GM23338 (cell line): ENCODE results near the gene MRPS24. TPM values are rescaled to one million over a fixed set of nuclear protein-coding genes. Genes with fewer than 3 reads are reported as not detected.

Source experiments
- ATAC-seq: fragments of 200-7000 bp; cut with Tn5 transposase; 3 replicates; pipeline ENCODE4 v1.9.1; 2020
- DNase-seq: peaks from one replicate; pipeline ENCODE4 v3.0.0-alpha.2; 2015; ENCODE audit warnings: low spot score
- H2AFZ ChIP-seq: fragments of 200-600 bp; sonication (generic); 2 replicates; pipeline ENCODE4 v1.8.0; 2016; ENCODE audit warnings: antibody characterized with exemption, mild to moderate bottlenecking, moderate library complexity
- H3F3A ChIP-seq: fragments of 200-600 bp; sonication (generic); replicated peaks from 2 replicates; pipeline ENCODE4 v1.8.0; 2017; ENCODE audit warnings: antibody characterized with exemption, mixed run types, low read depth
- H3K27ac ChIP-seq: fragments of 200-600 bp; sonication (generic); 2 replicates; pipeline ENCODE4 v1.6.1; 2016; ENCODE audit warnings: low read depth
- H3K27me3 ChIP-seq: fragments of 200-600 bp; sonication (generic); 2 replicates; pipeline ENCODE4 v1.8.0; 2016; ENCODE audit warnings: mild to moderate bottlenecking, mixed run types, moderate library complexity; ENCODE audit not compliant: insufficient read depth
- H3K36me3 ChIP-seq: fragments of 200-600 bp; sonication (generic); 2 replicates; pipeline ENCODE4 v1.8.0; 2016; ENCODE audit warnings: mild to moderate bottlenecking; ENCODE audit not compliant: insufficient read depth
- H3K4me1 ChIP-seq: fragments of 200-600 bp; sonication (generic); 2 replicates; pipeline ENCODE4 v1.8.0; 2016; ENCODE audit warnings: mild to moderate bottlenecking, moderate library complexity; ENCODE audit not compliant: insufficient read depth
- H3K4me2 ChIP-seq: fragments of 200-600 bp; sonication (generic); 2 replicates; pipeline ENCODE4 v1.7.1; 2017; ENCODE audit warnings: mixed run types
- H3K4me3 ChIP-seq: fragments of 200-600 bp; sonication (generic); 2 replicates; pipeline ENCODE4 v1.6.1; 2016; ENCODE audit warnings: mixed run types
- H3K79me2 ChIP-seq: fragments of 200-600 bp; sonication (generic); replicated peaks from 2 replicates; pipeline ENCODE4 v1.8.0; 2017; ENCODE audit warnings: mild to moderate bottlenecking; ENCODE audit not compliant: insufficient read depth
- H3K9me2 ChIP-seq: fragments of 200-600 bp; sonication (generic); 2 replicates; pipeline ENCODE4 v1.8.0; 2017; ENCODE audit not compliant: insufficient read depth
- H4K20me1 ChIP-seq: fragments of 200-600 bp; sonication (generic); replicated peaks from 2 replicates; pipeline ENCODE4 v1.8.0; 2017; ENCODE audit warnings: mild to moderate bottlenecking; ENCODE audit not compliant: insufficient read depth
- H3K27ac Mint-ChIP-seq: 2 replicates; pipeline ENCODE4 v1.8.0; 2020; ENCODE audit warnings: inconsistent platforms, mild to moderate bottlenecking, moderate library complexity, mixed read lengths
- H3K27me3 Mint-ChIP-seq: 3 replicates; pipeline ENCODE4 v1.8.0; 2022; ENCODE audit warnings: low read depth, mild to moderate bottlenecking, moderate library complexity, mixed read lengths, inconsistent platforms; ENCODE audit not compliant: insufficient read depth, poor library complexity
- H3K36me3 Mint-ChIP-seq: 3 replicates; pipeline ENCODE4 v1.8.0; 2021; ENCODE audit warnings: low read depth, mild to moderate bottlenecking, inconsistent platforms, moderate library complexity, mixed read lengths
- H3K4me1 Mint-ChIP-seq: 3 replicates; pipeline ENCODE4 v1.8.0; 2020; ENCODE audit warnings: mild to moderate bottlenecking, inconsistent platforms, mixed read lengths
- H3K4me3 Mint-ChIP-seq: 3 replicates; pipeline ENCODE4 v1.8.0; 2021; ENCODE audit warnings: moderate library complexity, mild to moderate bottlenecking, inconsistent platforms, mixed read lengths
- H3K9me3 Mint-ChIP-seq: 3 replicates; pipeline ENCODE4 v1.8.0; 2020; ENCODE audit warnings: moderate library complexity, mild to moderate bottlenecking, inconsistent platforms, mixed read lengths
- CREB1 ChIP-seq: fragments of 250-450 bp; sonication (Bioruptor Pico); IDR thresholded peaks from 2 replicates; pipeline ENCODE4 v1.5.0; 2020; ENCODE audit warnings: low read depth, mild to moderate bottlenecking, moderate library complexity
- EZH2 ChIP-seq: fragments of 200-600 bp; sonication (generic); IDR thresholded peaks from one replicate; pipeline ENCODE4 v1.8.0; 2017; ENCODE audit warnings: antibody characterized with exemption, mild to moderate bottlenecking, low read depth; ENCODE audit not compliant: unreplicated experiment
- JUNB ChIP-seq: IDR thresholded peaks from one replicate; pipeline ENCODE4 v1.6.1; 2016; ENCODE audit warnings: antibody characterized with exemption; ENCODE audit not compliant: unreplicated experiment
- NANOG ChIP-seq: IDR thresholded peaks from 2 replicates; pipeline ENCODE4 v1.6.1; 2016; ENCODE audit warnings: antibody characterized with exemption, borderline replicate concordance
- POLR2AphosphoS5 ChIP-seq: IDR thresholded peaks from 2 replicates; pipeline ENCODE4 v1.6.1; 2016; ENCODE audit warnings: antibody characterized with exemption, low read depth
- STAT1 ChIP-seq: IDR thresholded peaks from one replicate; pipeline ENCODE4 v1.6.1; 2016; ENCODE audit warnings: antibody characterized with exemption; ENCODE audit not compliant: unreplicated experiment
- ZNF331 ChIP-seq: fragments of 250-450 bp; sonication (Bioruptor Pico); IDR thresholded peaks from 2 replicates; pipeline ENCODE4 v1.5.0; 2020; ENCODE audit warnings: low read depth, mild to moderate bottlenecking, moderate library complexity
- ZNF462 ChIP-seq: fragments of 250-450 bp; sonication (Bioruptor Pico); IDR thresholded peaks from 2 replicates; pipeline ENCODE4 v1.5.0; 2020; ENCODE audit warnings: mild to moderate bottlenecking, moderate library complexity
- polyA plus RNA-seq: library from polyadenylated mRNA; unstranded; fragments of >200 nt; fragmentation: Nextera tagmentation; extraction: Ambion mirVana; gene quantifications from 2 replicates; pipeline ENCODE4 v1.2.1, GENCODE V29; 2016
- total RNA-seq: library from RNA; depleted of rRNA; stranded (reverse); fragments of >200 nt; shearing (Covaris generic); gene quantifications from 2 replicates; pipeline ENCODE4 v1.2.3, GENCODE V29; 2014

MRPS24 gene
- total and polyA plus RNA-seq, 2 experiments from 2014 or later = 82.9 to 152 TPM

- H3K27me3 ChIP-seq = no peaks in the 10 kb centered on the region
- H3K79me2 ChIP-seq = no peaks in the 10 kb centered on the region
- Mint-ChIP-seq H3K27me3 (no peaks in the 10 kb centered on the region), H3K4me1 (peaks cover 4% of the 10 kb centered on the region; the same call in 2 of the 3 replicates), H3K27ac (no peak overlapping the region), H3K9me3 (no peaks in the 10 kb centered on the region), H3K36me3 (no peaks in the 10 kb centered on the region), H3K4me3 (no peak overlapping the region)
- no peak overlapping the region for H3K4me2 ChIP-seq
- no peaks in the 10 kb centered on the region for H3K9me2 ChIP-seq
- H3K27ac ChIP-seq = no peak overlapping the region
- no peak overlapping the region for H3K4me3 ChIP-seq
- no peaks in the 10 kb centered on the region for H3F3A ChIP-seq
- H3K36me3 ChIP-seq = no peaks in the 10 kb centered on the region
- no peak for TF ChIP-seq EZH2
- TF ChIP-seq CREB1 (CRISPR knock-in tag) = no peak
- TF ChIP-seq STAT1 = no peak
- no peak for TF ChIP-seq ZNF462
- no peak for TF ChIP-seq JUNB
- H4K20me1 ChIP-seq = no peaks in the 10 kb centered on the region
- no peak for ATAC-seq
- peaks cover 4% of the 10 kb centered on the region; the same call in 1 of the 2 replicates for H3K4me1 ChIP-seq
- DNase-seq = no peak
- no peak overlapping the region for H2AFZ ChIP-seq
Measured at GRCh38 chr7:43844257-43844656, 25.1 kb downstream of the MRPS24 start.

GRCh38 chr7:43843296-43843695 lies 26.0 kb downstream of the MRPS24 start:
- H3K27ac ChIP-seq = no peak overlapping the region
- no peak overlapping the region for H3K27ac Mint-ChIP-seq
- no peaks in the 10 kb centered on the region for H3F3A ChIP-seq
- H3K27me3 Mint-ChIP-seq = no peaks in the 10 kb centered on the region
- no peak overlapping the region for H3K4me3 ChIP-seq
- ATAC-seq = no peak
- no peaks in the 10 kb centered on the region for H3K27me3 ChIP-seq
- H4K20me1 ChIP-seq = no peaks in the 10 kb centered on the region
- H3K4me3 Mint-ChIP-seq = no peak overlapping the region
- H3K9me3 Mint-ChIP-seq = no peaks in the 10 kb centered on the region
- peaks cover 4% of the 10 kb centered on the region; the same call in 2 of the 3 replicates for H3K4me1 Mint-ChIP-seq
- H2AFZ ChIP-seq = no peak overlapping the region
- H3K36me3 Mint-ChIP-seq = no peaks in the 10 kb centered on the region
- no peaks in the 10 kb centered on the region for H3K79me2 ChIP-seq
- no peaks in the 10 kb centered on the region for H3K9me2 ChIP-seq
- no peaks in the 10 kb centered on the region for H3K36me3 ChIP-seq
- H3K4me1 ChIP-seq = no peaks in the 10 kb centered on the region
- H3K4me2 ChIP-seq = no peak overlapping the region
- DNase-seq = no peak
- TF ChIP-seq ZNF462 = no peak
- no peak for TF ChIP-seq ZNF331 (CRISPR knock-in tag)
- no peak for TF ChIP-seq NANOG
- TF ChIP-seq POLR2AphosphoS5 = no peak
